T-helper 2 cell (primary cell): ENCODE data around the gene COQ3.
"Not testable (repeated sequence)": the region's sequence is repeated elsewhere in the genome, so short reads cannot be mapped to it uniquely, and the experiment has no call there.

Source experiments
- DNase-seq, 5 experiments: peaks; one replicate each; pipeline versions ENCODE4 v3.0.0 to v3.0.0-alpha.2; 2012 to 2022

The COQ3 gene

GRCh38 chr6:99378636-99379035, 15.4 kb downstream of the COQ3 start:
- DNase-seq: no peak

GRCh38 chr6:99369533-99369932, 24.5 kb downstream of the COQ3 start:
- no peak for DNase-seq

DNA sequence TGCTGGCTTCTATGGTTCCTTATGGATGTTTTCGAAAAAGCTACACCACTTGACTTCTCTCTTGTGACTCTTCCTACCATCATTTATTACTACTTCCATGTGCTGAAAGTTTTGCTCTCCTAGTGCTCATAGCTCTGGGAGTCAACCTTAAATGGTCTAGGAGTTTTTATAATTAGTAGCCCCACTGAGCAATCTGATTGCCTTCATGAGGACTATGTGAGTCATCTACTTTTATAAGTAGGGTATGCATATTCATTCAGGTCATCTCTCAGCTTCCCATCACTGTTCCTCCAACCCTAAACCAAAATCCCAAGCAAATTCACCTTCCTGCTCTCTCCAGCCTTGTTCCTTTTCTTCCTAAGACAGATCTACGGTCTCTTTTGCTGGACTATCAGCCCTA, 27.1 kb downstream of the COQ3 start:
- DNase-seq: no peak

- peak in 1 of 5 experiments; percentile 87 for DNase-seq
Observed at GRCh38 chr6:99364026-99364425, 30.0 kb downstream of the COQ3 start.

DNA sequence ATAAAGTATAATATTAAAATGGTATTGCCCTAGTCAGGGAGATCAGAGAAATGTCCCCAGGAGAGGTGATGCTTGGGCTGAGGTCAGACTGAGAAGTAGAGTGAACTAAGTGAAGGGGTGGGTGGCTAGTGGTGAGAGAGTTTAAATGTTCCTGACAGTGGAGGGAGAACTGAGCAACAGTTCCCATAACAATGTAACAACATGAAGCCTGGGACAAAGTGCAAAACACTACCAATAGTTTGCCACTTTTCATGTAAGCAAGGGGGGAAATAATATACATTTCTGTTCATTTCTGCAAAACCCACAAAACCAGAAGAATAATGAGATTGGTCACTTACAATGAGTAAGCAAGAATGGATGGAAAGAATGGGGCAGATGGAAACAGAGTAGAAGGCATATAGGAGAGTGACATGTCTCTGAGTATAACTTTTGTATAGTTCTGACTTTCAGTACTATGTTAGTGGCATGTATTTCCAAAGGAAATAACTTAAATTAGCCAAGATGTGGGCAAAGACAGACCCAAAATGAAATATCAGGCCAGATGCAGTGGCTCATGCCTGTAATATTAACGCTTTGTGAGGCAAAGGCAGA, 31.2 kb downstream of the COQ3 start:
- DNase-seq: peak in 1 of 5 experiments; percentile 31

DNA sequence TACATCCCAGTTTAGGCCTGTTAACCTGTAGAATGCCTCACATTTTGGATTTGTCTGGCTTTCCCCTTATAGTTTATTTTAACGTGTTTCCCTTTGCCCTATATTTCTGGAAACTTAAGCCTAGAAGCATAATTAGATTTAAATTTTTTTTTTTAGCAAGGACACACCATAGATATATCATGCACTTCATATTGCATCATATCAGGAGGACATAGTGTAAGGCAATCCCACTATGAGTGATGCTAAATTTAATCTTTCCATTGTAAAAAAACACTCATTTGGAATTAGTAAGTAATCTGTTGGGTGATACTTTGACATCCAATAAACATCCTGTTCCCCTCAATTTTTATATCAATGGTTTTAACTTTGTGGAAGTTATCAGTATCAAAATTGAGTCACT, 34.2 kb downstream of the COQ3 start:
- DNase-seq: no peak

DNA sequence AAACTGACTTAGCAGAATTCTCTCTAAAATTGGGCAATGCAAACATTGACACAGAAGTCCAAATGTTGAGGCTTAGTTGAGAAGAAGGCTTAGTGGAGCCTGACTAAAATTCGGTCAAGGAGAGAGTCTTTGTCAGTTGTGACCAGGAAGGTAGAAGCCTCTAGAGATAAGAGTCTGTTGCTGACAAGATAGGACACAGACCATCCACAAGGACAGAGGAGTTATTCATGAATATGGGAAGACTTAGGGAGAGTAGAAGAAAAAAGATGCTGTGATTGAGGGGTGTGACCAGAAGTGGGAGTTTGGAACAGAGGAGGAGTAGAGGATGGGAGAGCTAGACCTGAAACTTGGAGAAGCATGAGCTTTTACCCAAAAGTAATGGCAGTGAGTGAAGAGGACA, 37.4 kb downstream of the COQ3 start:
- no peak for DNase-seq

DNA sequence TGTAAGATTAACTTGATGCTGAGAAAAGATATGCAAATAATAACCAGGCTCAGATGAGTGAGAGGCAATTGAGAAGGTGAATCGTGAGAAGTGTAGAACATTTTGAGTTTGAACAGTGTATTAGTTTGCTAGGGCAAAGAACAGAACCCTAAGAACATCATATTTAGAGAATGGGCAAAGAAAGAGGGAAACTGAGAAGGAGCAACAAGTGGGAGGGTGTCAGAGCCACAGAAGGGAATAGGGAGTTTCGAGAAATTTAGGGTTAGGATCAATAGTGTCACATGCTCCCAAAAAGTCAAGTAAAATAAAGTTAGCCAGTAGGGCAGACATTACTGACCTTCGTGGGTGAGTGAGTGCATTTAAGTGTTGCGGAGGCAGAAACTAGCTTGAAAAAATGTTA, 39.0 kb downstream of the COQ3 start:
- no peak for DNase-seq

GRCh38 chr6:99353126-99353525, 40.9 kb downstream of the COQ3 start:
- no peak for DNase-seq

DNA sequence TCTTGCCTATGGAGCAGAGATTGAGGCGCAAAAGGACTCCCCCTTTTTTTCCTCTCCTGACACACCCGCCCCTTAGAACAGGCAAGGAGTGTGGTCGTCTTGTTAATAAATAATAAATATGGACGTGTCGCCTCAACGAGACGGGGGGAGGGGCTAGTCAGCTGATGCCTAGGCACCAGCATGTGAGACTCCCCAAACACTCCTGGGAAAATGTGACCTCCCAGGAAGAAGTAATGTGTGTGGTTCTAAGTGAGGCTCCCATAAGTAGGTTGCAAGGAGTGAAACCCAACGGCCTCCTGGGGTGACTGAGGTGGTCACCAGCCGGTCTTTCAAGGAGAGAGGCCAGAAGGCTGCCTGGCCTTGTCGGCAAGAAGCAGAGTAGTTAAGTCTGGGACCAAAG, 43.4 kb downstream of the COQ3 start:
- DNase-seq: no peak

- peak in 1 of 5 experiments; percentile 12 for DNase-seq
Observed at GRCh38 chr6:99349171-99350141, 44.5 kb downstream of the COQ3 start, which contains the start of gene FAXC. TSS of gene FAXC (minus strand) at chr6:99349674. CDS start at chr6:99349372, 302 bp downstream.

DNA sequence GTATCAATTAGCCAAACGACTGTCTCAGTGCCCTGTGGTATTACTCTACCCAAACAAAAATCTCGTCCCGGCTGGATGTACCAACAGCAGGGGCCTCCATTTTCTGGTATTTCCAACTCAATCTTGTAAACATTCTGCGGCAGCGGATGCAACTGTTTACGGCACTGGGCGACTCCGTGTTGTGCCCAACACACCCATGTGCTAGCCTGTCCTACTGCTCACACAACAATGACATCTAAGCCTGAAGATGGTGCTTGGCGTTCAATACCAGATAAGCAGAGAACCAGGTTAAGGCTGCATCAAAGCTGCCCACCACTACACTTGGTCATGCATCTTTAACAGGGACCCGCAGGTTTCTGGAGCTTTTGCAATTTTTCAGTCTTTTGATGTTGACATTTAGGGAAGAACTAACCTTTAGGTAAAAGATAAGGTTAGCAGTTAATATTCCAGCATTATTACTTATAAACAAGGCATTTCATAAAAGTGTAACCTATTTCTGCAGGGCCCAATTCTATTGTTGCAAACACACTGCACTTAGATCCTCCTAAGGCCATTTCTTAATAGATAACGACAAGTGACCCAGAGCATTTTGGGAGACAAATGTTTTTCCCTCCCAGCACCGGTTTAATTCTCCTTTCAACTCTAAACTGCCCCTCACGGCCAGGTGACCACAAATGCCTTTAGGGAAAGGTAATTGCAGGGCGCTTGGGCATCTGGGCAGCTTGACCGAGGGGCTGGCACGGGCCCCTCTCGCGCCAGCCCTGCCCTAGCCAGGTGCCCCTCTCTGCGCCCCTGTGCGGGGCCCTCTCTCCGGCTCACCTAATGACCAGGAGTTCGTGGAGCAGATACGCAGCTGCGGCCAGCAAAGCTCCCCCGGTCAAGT, 45.5 kb downstream of the COQ3 start:
- no peak for DNase-seq

GRCh38 chr6:99347804-99348203, 46.2 kb downstream of the COQ3 start:
- no peak for DNase-seq

- DNase-seq: no peak
Observed at GRCh38 chr6:99346595-99346994, 47.4 kb downstream of the COQ3 start.

GRCh38 chr6:99345164-99345563, 48.8 kb downstream of the COQ3 start:
- DNase-seq: peak in 1 of 5 experiments; percentile 15

GRCh38 chr6:99344289-99344688, 49.7 kb downstream of the COQ3 start:
- peak in 1 of 5 experiments; percentile 39 for DNase-seq

- no peak for DNase-seq
Observed at GRCh38 chr6:99341862-99342455, 52.0 kb downstream of the COQ3 start.

DNA sequence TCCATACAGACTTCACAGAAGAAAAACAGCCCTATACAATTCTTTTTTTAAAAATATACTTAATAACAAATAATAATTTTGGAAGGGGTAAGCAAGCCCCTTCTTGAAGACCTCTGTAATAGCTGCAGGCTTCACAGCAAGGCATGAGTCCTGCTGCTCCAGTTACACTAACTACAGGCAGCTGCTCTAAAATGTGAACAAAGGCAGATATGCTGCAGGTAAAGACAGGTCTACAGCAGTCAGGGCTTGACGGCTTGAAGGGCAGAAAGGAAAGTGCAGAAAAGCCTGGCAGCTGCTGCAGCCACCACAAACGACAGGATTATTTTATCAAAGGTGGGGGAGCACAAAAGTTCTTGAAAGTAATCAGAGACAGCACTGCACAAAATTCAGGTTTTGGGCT, 55.8 kb downstream of the COQ3 start:
- no peak for DNase-seq

GRCh38 chr6:99335298-99335697, 58.7 kb downstream of the COQ3 start:
- not testable (repeated sequence) for DNase-seq

GRCh38 chr6:99334526-99335127, 59.4 kb downstream of the COQ3 start:
- peak in 1 of 5 experiments; percentile 54 for DNase-seq

- no peak for DNase-seq
Observed at GRCh38 chr6:99333068-99333467, 60.9 kb downstream of the COQ3 start.

DNA sequence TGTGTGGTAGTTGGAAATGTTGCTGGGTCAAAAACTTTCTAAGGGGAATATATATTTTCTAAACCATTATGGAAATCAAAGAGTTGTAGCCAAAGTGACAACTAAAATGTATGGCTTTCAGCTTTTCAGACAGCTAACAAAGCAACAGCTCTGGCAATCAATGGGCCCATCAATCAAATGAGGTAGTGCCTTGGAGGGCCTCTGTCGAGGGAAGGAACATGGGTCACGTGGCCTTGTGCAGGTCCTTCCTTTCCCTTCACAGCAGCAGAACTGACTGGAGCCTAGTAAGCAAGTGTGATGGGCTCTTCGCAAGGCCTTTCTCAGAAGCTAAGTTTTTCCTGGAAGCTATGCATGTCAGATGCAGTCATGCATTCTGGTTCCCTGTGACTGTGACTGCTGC, 62.5 kb downstream of the COQ3 start:
- DNase-seq: no peak
